Ramos (cell line): ENCODE measurements around the gene LCAT.
"Not testable (repeated sequence)": the region's sequence is repeated elsewhere in the genome, so short reads cannot be mapped to it uniquely, and the experiment has no call there.

Experiments used
- in situ Hi-C: fragments of 300-500 bp; cut with MboI; formaldehyde crosslinking; loops from one replicate; pipeline ENCODE4 v1.14.3; 2022; ENCODE audit warnings: low sequenced_read_pairs; ENCODE audit not compliant: unreplicated experiment

Gene LCAT

DNA sequence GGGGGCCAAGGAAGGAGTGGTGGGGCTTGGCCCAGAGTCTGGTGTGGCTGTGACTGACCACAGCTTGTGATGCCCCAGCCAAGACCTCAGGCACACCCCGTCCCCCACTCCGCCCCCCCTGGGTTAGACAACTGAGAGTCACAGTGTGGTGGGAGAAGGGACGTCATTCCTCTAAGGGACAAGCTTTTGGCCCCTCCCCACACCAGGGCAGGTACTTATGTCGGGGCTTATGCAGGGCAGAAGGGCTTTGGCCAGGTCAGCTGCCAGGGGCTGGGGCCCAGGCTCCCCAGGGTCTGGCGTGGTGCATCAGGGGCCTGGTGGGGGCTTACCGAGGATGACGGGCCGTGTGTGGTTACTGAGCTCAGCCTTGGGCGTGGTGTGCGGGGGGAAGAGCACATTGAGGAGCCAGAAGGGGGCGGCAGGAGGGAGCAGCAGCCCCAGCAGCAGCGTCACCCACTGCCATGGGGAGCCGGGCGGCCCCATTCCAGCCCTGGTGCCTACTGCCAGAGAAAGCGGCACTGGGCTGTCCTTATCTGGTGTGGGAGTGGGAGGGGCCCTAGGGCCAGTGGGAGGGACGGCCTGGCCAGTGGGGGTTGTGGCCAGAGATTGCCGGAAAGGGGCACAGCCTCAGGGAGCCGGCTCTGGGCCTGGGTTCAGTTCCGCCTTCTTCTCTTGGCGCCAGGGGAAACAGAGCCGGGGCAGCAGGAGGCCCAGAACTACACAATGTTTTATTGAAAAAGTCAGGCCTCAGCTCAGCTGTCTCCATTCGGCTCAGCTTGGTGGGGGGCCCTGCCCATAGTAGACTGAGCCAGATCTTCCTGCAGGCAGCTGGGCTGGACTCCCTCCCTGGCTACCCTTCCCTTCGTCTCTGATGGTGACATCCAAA, at the start of gene LCAT:
LCAT (minus strand) TSS at position 502 of the 886 bp plus-strand sequence; CDS start at position 483, 19 bp downstream.
- in situ Hi-C loops: no loop called here

DNA sequence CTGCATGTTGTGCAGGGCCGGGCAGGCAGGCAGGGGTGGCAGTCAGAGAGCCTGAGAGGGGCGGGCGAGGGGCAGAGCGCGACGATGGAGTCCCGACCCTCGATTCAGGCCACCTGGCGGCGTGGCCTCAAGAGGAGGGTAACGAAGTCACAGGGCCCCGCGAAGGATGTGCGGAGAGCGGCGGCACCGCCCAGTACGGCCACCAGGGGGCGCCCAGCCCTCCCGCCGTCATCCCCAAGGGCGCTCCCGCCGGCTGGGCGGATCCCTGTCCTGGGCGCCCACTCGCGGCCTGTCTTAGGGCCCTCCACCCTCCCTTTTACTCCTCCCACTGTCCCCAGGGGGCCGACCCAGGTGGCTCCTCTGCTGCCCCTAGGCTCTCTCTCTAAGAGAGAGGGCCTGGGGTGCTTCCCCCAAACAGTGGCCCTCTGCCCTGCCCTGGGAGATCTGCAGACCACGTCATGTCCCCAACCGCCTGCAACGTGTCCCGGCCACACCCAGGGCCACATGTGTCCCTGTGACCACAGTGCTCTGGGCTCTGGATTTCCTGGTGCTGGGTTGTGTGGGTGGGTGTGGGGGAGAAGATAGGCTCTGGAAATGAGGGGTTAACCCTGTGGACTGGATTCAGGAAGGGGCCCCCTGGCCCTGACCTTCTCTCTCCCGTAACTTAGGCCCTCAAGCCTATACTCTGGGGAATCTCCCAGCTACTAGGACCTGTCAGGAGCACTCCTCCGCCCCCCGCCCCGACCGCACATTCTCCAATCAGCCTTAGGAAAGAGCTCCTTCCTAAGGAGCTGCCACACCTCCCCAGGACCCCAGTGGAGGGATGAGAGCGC, 49.5 kb upstream of the LCAT start:
- in situ Hi-C loops: loop anchor here (10.0 kb wide), 1 partner anchor 241 kb away; the partner anchor contains the start of gene ESRP2

DNA sequence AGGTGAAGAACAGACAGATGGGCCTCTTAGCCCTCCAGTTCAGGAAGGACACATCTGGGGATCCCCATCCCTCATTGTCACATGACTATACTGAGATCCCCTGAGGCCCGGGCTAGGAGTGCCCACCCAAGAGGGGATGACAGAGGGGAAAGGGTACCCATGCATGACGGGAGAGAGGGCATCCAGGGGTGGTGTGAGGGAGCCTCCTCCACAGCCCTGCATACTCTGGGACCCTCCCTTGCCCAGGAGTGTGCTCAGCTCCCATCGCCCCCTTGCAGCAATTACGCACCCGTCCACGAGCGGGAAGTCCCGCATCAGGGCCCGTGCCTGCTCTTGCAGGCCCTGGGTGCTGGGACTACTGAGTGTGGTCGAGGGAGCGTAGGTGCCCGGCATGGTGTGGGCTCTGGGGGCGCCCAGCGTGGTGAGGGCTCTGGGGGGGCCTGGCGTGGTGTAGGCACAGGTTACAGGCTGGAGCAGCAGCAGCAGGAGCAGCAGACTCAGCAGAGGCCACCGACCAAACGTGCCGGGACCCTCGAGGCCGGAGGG, 48.8 kb upstream of the LCAT start:
- in situ Hi-C loops: loop anchor here (10.0 kb wide), 1 partner anchor 242 kb away; the partner anchor contains the start of gene ESRP2

DNA sequence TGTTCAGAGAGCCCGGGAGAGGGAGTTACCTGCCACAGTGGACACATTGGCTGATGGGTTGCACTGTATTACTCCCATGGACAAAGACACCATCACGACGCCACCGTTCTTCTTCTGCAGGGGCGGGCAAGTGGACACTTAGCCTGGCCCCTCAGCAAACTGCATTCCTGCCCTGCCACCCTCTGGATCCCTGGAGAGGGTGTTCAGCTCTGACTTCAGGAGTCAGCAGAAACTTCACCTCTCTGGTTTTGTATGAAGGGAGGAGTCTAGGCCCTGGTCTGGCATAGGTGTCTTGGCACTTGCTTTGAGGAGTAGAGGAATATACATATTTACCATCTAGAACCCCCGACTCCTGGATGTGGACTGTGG, 46.1 kb upstream of the LCAT start:
- in situ Hi-C loops: loop anchor here (10.0 kb wide), 1 partner anchor 245 kb away; the partner anchor contains the start of gene ESRP2

- in situ Hi-C loops: loop anchor here (10.0 kb wide), 1 partner anchor 245 kb away; the partner anchor contains the start of gene ESRP2
Observed at GRCh38 chr16:67989322-67990017, 45.5 kb upstream of the LCAT start.

GRCh38 chr16:67988675-67989074, 44.8 kb upstream of the LCAT start:
- in situ Hi-C loops: no loop called here

- in situ Hi-C loops: no loop called here
Observed at GRCh38 chr16:67987460-67988160, 43.7 kb upstream of the LCAT start.

DNA sequence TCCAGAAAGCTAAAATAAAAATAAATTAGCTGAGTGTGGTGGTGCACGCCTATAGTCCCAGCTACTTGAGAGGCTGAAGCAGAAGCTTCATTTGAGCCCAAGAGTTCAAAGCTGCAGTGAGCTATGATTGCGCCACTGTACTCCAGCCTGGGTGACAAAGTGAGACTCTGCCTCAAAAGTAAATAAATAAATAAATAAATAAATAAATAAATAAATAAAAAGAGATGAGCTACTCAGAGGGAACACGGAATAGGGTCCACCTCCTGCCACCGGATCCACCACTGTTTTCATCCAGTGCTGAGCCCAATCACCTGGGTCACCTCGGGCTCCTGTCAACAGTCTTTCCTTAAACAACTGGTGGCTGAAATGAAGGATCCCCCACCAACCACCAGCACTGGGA, 43.0 kb upstream of the LCAT start:
- in situ Hi-C loops: no loop called here

DNA sequence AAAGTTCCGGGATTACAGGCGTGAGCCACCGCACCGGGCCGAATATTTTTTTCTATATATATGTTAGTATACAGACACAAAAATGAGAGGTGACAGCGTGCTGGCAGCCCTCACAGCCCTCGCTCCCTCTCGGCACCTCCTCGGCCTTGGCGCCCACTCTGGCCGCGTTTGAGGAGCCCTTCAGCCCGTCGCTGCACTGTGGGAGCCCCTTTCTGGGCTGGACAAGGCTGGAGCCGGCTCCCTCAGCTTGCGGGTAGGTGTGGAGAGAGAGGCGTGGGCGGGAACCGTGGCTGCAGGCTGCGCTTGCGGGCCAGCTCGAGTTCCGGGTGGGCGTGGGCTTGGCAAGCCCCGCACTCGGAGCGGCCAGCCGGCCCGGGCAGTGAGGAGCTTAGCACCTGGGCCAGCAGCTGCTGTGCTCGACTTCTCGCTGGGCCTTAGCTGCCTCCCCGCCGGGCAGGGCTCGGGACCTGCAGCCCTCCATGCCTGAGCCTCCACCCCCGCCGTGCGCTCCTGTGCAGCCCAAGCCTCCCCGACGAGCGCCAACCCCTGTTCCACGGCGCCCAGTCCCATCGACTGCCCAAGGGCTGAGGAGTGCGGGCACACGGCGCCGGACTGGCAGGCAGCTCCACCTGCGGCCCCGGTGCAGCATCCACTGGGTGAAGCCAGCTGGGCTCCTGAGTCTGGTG, 38.2 kb upstream of the LCAT start:
- in situ Hi-C loops: no loop called here

DNA sequence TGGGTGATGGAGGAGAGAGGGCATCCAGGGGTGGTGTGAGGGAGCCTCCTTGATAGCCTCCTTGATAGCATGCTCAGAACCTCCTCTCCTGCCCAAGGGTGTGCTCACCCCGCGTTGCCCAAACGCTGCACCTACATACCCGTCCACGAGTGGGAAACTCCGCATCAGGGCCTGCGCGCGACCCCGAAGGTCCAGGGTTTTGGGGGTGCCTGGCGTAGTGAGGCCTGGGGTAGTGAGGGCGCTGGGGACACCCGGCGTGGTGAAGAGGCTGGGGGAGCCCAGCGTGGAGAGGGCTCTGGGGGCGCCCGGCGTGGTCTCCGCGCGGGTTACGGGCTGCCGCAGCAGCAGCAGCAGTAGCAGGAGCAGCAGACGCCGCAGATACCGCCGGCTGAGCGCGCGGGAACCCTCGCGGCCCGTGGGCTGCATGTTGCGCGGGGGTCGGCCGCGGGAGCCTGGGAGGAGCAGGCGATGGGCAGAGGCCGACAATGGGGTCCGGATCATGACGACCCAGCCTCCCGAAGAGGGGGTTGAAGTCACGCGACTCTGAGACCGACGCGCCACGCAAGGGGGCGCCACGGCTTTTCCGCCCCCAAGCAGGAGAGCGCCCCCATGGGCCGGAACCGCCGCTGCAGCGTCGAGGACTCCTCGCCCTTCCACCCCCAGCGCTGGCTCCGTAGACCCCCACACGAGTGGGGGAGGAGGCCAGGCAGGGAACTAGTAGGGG, 36.2 kb upstream of the LCAT start, which contains the start of gene DPEP3:
DPEP3 (minus strand) TSS at position 545 of the 724 bp plus-strand sequence; CDS start at position 426, 119 bp downstream.
- in situ Hi-C loops: no loop called here

DNA sequence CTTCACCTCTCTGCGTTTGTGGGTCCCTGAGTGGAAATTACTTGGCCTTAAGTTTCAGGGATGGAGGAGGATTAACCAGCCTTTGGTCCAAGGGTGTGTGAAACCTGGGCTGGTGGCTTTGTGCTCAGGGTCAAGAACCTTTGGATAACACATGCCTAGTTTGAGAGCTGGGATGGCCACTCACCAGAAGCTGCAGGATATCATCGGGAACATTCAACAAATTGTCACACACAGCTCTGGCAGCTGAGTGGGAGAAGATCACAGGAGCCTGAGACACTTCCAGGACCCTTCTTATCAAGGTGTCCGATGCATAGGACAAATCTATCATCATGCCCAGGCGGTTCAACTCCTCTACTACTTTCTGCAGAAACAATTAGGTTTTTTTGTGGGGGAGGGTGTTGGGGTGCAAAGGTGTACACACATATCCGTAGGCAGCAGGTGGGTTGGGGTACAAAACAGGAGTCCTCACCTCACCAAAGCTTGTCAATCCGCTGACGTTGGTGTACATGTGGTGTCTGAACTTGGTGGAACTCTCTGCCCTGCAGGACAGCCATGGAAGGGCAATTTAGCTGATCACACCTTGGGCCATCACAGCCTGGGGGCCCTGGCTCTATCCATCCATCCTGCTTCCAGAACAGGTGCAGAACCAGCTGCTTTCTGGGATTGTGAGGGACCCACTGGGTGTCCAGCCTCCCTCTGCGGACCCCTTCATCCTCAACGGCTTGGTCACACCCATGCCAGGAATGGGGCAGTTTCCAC, 33.7 kb upstream of the LCAT start:
- in situ Hi-C loops: no loop called here

GRCh38 chr16:67977005-67977404, 33.1 kb upstream of the LCAT start:
- in situ Hi-C loops: no loop called here

DNA sequence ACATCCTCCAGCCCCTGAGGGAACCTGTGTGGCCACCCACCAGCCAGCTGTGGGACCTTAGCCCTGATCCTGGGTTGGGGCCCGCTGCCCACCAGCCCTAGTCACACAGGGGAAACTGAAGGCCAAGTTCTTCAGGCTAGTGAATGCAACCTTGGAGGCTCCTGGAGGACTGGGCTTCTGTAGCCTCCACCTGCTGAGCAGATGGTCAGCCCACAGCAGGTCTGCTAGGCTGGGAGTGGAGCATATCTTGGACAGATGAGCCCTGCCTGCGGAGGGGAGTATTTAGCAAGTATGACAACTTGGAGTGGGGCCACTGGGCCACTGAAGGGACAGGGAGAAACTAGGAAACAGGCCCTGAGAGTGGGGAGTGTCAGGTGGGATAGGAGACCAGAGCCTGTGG, 32.3 kb upstream of the LCAT start:
- in situ Hi-C loops: no loop called here

DNA sequence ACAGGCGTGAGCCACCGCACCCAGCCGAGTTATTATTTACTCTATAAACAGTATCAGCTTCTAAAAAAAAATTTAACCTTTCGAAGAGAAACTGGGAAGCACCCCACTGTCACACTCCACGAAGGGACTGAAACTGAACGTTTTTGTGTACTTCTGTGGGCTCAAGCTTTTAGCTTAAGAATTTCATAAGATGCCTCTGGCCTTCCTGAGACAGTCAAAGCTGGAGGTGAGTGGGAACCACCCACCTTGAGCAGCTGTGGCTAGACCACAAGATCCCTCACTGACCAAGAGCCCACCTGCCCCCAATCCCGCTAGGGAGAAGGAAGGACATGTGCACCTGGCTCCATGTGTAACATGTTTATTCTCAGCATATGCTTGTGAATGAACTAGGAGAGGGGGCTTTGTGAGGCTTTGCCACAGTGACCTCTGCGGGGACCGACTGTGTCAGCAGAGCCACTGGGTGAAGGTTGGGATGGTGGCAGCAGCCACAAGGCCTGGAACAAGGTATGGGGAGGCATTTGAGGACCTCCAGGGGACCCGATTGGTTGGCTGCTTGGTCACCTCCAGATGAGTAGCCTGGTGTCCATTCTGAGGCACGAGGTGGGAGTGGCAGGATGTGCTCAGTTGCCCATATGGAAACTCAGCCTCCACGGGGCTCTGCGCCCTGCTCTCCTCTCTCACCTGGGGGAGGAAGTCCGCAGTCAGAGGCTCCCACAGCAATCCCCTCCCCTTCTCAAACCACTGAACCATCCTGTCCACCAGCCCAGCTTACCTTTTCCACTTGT, 31.6 kb upstream of the LCAT start:
- in situ Hi-C loops: no loop called here

DNA sequence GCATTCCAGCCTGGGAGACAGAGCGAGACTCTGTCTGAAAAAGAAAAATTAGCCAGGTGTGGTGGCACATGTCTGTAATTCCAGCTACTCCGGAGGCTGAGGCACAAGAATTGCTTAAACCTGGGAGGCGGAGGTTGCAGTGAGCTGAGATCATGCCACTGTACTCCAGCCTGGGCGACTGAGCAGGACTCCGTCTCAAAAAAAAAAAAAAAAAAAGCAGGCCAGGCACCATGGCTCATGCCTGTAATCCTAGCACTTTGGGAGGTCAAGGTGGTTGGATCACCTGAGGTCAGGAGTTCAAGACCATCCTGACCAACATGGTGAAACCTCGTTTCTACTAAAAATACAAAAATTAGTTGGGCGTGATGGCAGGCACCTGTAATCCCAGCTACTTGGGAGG, 28.4 kb upstream of the LCAT start:
- in situ Hi-C loops: not testable (repeated sequence)

DNA sequence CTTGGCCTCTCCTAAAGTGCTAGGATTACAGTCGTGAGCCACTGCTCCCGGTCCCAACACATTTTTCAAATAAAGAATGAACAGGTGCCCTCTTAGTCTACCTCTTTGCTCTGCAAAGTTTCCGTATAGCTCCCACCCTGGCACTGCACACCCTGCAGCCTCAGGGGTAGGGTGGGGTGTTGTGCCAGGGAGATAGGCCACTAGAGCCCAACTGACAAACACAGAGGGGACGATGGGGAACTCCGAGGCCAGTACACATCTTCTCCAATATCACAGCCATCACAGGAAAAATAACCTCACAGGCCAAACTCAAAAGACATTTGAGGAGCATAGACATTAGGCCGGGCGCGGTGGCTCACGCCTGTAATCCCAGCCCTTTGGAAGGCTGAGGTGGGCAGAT, 27.2 kb upstream of the LCAT start:
- in situ Hi-C loops: no loop called here
